T-helper 17 cell (primary cell): ENCODE results near the gene RNF40. TPM values are rescaled to one million over a fixed set of nuclear protein-coding genes. Genes with fewer than 3 reads are reported as not detected.
A peak's percentile ranks its signal among the peaks of the same experiment; 100 is the strongest.
"Not testable (repeated sequence)": the region's sequence is repeated elsewhere in the genome, so short reads cannot be mapped to it uniquely, and the experiment has no call there.

Source experiments
- ATAC-seq: fragments of 150-1000 bp; cut with Tn5 transposase; 2 replicates; pipeline ENCODE4 v1.10.0; 2021; ENCODE audit warnings: mild to moderate bottlenecking, moderate library complexity
- DNase-seq, 3 donors: peaks; one replicate each; pipeline versions ENCODE4 v3.0.0 to v3.0.0-alpha.2; 2020 to 2021
- H3K9me3 ChIP-seq: one replicate; pipeline ENCODE4 v1.7.0; 2013; ENCODE audit warnings: low read length, mild to moderate bottlenecking; ENCODE audit not compliant: control insufficient read depth, poor library complexity, severe bottlenecking
- H3K27ac Mint-ChIP-seq: one replicate; pipeline ENCODE4 v1.8.0; 2022; ENCODE audit warnings: mild to moderate bottlenecking, moderate library complexity, mixed read lengths
- H3K27me3 Mint-ChIP-seq: one replicate; pipeline ENCODE4 v1.8.0; 2022; ENCODE audit warnings: mixed read lengths
- H3K36me3 Mint-ChIP-seq: one replicate; pipeline ENCODE4 v1.8.0; 2022; ENCODE audit warnings: low read depth, mixed read lengths
- H3K4me1 Mint-ChIP-seq: one replicate; pipeline ENCODE4 v1.8.0; 2022; ENCODE audit warnings: mild to moderate bottlenecking, mixed read lengths
- H3K4me3 Mint-ChIP-seq: one replicate; pipeline ENCODE4 v1.8.0; 2022; ENCODE audit warnings: mild to moderate bottlenecking, moderate library complexity, mixed read lengths
- total RNA-seq, 4 donors: library from RNA in 2 of 4; stranded (reverse) in 2 of 4; gene quantifications; one replicate each; pipeline ENCODE4 v1.2.3 and lab custom pipeline; 2022 to 2026

Gene RNF40
- total RNA-seq, 2 donors from 2014 or later: 57.8 to 64.5 TPM

DNA sequence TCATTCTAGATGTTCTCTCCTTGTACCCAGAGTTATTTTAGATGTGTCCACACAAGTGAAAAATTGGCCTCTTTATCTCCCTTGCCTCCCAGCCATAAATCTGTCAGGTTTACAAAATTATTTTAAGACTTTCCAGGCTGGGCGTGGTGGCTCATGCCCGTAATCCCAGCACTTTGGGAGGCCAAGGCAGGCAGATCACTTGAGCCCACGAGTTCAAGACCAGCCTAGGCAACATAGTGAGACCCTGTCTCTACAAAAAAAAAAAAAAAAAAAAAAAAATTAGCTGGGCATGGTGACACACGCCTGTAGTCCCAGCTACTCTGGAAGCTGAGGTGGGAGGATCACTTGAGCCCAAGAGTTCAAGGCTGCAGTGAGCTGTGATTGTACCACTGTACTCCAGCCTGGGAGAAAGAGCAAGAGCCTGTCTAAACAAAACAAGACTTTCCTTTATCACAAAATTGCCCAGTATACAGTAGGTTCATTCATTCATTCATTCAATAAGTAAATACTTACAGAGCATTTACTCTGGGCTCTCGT lies 46.8 kb downstream of the RNF40 start:
- H3K9me3 ChIP-seq, DNase-seq, ATAC-seq, H3K27ac Mint-ChIP-seq, H3K4me3 Mint-ChIP-seq, H3K27me3 Mint-ChIP-seq, H3K36me3 Mint-ChIP-seq: not testable (repeated sequence)
- H3K4me1 Mint-ChIP-seq: peaks cover 14% of the 10 kb centered on the region

DNA sequence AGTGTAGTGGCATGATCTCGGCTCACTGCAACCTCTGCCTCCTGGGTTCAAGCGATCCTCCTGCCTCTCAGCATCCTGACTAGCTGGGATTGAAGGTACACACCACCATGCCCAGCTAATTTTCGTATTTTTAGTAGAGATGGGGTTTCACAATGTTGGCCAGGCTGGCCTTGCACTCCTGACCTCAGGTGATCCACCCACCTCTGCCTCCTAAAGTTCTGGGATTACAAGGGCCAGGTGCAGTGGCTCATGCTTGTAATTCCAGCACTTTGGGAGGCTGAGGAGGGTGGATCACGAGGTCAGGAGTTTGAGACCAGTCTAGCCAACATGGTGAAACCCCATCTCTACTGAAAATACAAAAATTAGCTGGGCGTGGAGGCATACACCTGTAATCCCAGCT lies 47.6 kb downstream of the RNF40 start:
- H3K4me3 Mint-ChIP-seq, H3K27ac Mint-ChIP-seq, H3K9me3 ChIP-seq, ATAC-seq, H3K27me3 Mint-ChIP-seq, H3K36me3 Mint-ChIP-seq, DNase-seq: not testable (repeated sequence)
- H3K4me1 Mint-ChIP-seq: peaks cover 18% of the 10 kb centered on the region

DNA sequence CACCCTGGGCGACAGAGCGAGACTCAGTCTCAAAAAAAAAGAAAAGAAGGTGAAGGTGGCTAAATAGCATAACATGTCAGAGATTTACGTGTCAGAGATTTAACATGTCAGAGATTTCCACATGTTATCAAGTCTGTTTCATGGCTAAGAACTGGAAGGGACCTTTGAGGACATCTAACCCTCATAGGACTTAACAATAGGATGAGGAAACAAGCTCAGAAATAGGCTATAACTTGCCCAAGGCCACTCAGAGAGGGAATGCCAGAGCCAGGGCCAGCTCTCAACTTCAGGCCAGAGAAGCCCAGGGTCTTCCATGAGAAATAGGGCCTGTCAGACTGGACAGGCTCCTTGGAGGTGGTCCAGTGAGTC lies 51.7 kb downstream of the RNF40 start:
- H3K36me3 Mint-ChIP-seq: no peaks in the 10 kb centered on the region
- H3K4me1 Mint-ChIP-seq: peaks cover 8% of the 10 kb centered on the region
- H3K27ac Mint-ChIP-seq: peak overlapping the region; percentile 88
- ATAC-seq (peak; percentile 12), DNase-seq (no peak)
- H3K4me3 Mint-ChIP-seq: peak overlapping the region; percentile 93
- no peaks in the 10 kb centered on the region for H3K27me3 Mint-ChIP-seq
- no peaks in the 10 kb centered on the region for H3K9me3 ChIP-seq

DNA sequence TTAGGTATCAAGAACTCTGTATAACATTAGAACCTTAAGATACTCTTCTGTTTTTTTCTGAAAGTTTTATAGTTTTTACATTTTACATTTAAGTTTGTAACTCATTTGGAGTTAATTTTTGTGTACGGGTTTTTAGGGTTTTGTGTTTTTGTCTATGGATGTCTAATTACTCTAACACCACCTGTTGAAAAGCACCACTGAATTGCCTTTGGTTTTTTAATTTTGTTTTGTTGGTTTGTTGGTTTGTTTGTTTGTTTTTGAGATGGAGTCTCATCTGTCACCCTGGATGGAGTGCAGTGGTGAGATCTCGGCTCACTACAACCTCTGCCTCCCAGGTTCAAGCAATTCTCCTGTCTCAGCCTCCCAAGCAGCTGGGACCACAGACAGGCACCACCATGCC lies 54.6 kb downstream of the RNF40 start:
- Mint-ChIP-seq H3K27me3 (no peaks in the 10 kb centered on the region), H3K36me3 (no peaks in the 10 kb centered on the region), H3K4me3 (no peak overlapping the region), H3K4me1 (peaks cover 10% of the 10 kb centered on the region), H3K27ac (no peak overlapping the region)
- H3K9me3 ChIP-seq: no peaks in the 10 kb centered on the region
- no peak for ATAC-seq
- DNase-seq: no peak

DNA sequence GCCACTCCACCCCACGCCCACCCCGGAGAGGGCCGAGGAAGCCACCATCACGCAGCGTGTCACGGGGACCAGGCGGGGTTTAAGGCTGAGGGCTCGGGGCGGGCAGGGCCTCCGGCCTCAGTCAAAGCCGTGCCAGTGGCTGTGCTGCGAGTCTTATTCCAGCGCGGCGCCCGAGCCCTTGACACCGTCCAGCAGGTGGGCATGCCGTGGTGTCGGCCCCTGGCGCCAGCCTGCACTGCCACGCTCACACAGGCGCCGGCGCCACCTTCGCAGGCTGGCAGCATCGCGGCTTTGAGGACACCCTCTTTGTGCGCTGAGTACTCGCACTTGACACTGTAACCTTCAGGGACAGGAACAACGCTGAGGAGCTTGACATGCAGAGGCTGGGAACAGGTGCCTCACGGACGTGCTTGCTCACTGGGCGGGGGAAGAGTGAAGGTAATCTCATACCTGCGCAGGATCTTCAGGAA lies 58.9 kb downstream of the RNF40 start:
- Mint-ChIP-seq H3K4me1 (peaks cover 2% of the 10 kb centered on the region), H3K27me3 (peaks cover 3% of the 10 kb centered on the region), H3K36me3 (peaks cover 2% of the 10 kb centered on the region), H3K4me3 (no peak overlapping the region), H3K27ac (no peak overlapping the region)
- no peak for ATAC-seq
- no peaks in the 10 kb centered on the region for H3K9me3 ChIP-seq
- DNase-seq: no peak

DNA sequence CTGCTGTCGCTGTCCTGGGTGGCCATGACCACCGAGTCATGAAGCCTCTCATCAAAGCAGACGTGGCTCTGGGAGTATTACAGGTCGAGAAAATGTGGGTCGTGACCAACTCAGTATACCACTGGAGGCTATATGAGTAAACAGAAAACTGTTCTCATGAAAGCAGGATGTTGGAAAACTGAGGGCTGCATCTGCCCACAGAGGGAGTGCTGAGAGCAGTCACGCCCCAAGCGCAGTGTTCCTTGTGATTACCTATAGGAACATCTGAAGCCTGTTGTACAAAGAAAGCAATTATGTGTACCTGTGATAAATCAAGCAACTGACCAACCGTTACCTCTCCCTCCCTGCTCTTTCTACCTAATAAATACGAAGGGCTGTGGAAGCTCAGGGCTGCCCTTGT lies 59.3 kb downstream of the RNF40 start:
- H3K27ac Mint-ChIP-seq, H3K27me3 Mint-ChIP-seq, H3K9me3 ChIP-seq, H3K4me1 Mint-ChIP-seq, H3K4me3 Mint-ChIP-seq, DNase-seq, H3K36me3 Mint-ChIP-seq, ATAC-seq: not testable (repeated sequence)

DNA sequence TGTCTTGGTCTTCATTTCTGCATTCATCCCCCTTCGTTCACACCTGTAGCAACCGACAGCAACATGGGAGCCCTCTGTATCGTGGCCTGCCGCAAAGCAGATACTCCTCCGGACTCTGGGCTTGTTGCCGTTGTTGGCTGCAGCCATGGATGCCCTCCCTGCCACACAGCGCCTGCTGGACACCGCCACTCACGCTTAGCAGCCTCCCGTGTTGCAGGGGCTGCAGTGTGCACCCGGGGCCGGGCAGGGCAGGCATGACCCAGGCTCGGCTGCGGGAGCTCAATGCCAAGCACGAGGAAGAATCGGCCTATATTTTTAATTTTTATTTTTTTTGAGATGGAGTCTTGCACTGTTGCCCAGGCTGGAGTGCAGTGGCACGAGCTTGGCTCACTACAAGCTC lies 59.8 kb downstream of the RNF40 start:
- H3K9me3 ChIP-seq: no peaks in the 10 kb centered on the region
- Mint-ChIP-seq H3K36me3 (peaks cover 2% of the 10 kb centered on the region), H3K27ac (no peak overlapping the region), H3K27me3 (peaks cover 9% of the 10 kb centered on the region), H3K4me1 (peaks cover 2% of the 10 kb centered on the region), H3K4me3 (no peak overlapping the region)
- no peak for DNase-seq
- no peak for ATAC-seq

Other genes starting within 250 kb of the RNF40 start
- gene ZNF768, start 235.8 kb upstream of the RNF40 start, total RNA-seq: 1 to 10 TPM; 5.1 to 5.3 TPM
- 1 to 10 TPM; 7.6 TPM for gene ZNF747, start 227.5 kb upstream of the RNF40 start, total RNA-seq
- 10 to 100 TPM; 19.5 to 21.4 TPM for gene ZNF764, start 203.9 kb upstream of the RNF40 start, total RNA-seq
- 10 to 100 TPM; 11.4 to 14.0 TPM for gene ZNF688, start 190.6 kb upstream of the RNF40 start, total RNA-seq
- 10 to 100 TPM in 1 of 2 donors, 1 to 10 TPM in 1; 8.5 to 11.7 TPM for gene ZNF785, start 176.6 kb upstream of the RNF40 start, total RNA-seq
- 10 to 100 TPM in 1 of 2 donors, 1 to 10 TPM in 1; 8.3 to 14.4 TPM for gene ZNF689, start 151.9 kb upstream of the RNF40 start, total RNA-seq
- 10 to 100 TPM; 74.1 to 89.1 TPM for gene PRR14, start 111.4 kb upstream of the RNF40 start, total RNA-seq
- gene FBRS, start 103.9 kb upstream of the RNF40 start, total RNA-seq: 100 to 1,000 TPM; 217 to 246 TPM
- 10 to 100 TPM; 86.9 to 90.5 TPM for gene SRCAP, start 63.2 kb upstream of the RNF40 start, total RNA-seq
- 10 to 100 TPM; 31.6 to 38.1 TPM for gene PHKG2, start 13.9 kb upstream of the RNF40 start, total RNA-seq
- gene CFAP119, start 260 bp upstream of the RNF40 start, total RNA-seq: 1 to 10 TPM; 1.1 to 2.0 TPM
- gene ZNF629, start 24.9 kb downstream of the RNF40 start, total RNA-seq: 1 to 10 TPM; 1.4 to 1.5 TPM
- gene BCL7C, start 131.8 kb downstream of the RNF40 start, total RNA-seq: 10 to 100 TPM; 22.5 to 22.8 TPM
- under 1 TPM in 1 of 2 donors, not detected in 1; 0.26 TPM for gene CTF1, start 134.3 kb downstream of the RNF40 start, total RNA-seq
- 10 to 100 TPM; 12.6 to 13.2 TPM for gene FBXL19, start 161.2 kb downstream of the RNF40 start, total RNA-seq
- 1 to 10 TPM; 6.4 to 7.5 TPM for gene ORAI3, start 186.7 kb downstream of the RNF40 start, total RNA-seq
- gene SETD1A, start 195.4 kb downstream of the RNF40 start, total RNA-seq: 10 to 100 TPM; 31.3 to 45.5 TPM
- under 1 TPM; 0.21 to 0.60 TPM for gene HSD3B7, start 222.9 kb downstream of the RNF40 start, total RNA-seq
- gene STX1B, start 248.3 kb downstream of the RNF40 start, total RNA-seq: under 1 TPM; 0.27 to 0.47 TPM